ENCODE results near the gene TMEM219.

GRCh38 chr16:29993191-29993902, 31.5 kb downstream of the TMEM219 start:
- TF ChIP-seq CTCF (conservative IDR thresholded peaks at IDR 0.05), result no peak
- TF ChIP-seq ZFX (IDR thresholded peaks at IDR 0.05), result no peak
